Measurements from ENCODE around the gene OR52M1.

Gene OR52M1

GRCh38 chr11:4576880-4577279 is 31.9 kb downstream of the OR52M1 start:
- no peak for DNase-seq

- DNase-seq: no peak
These were observed 32.8 kb downstream of the OR52M1 start for GRCh38 chr11:4577761-4578160.

GRCh38 chr11:4578624-4579023 is 33.6 kb downstream of the OR52M1 start:
- DNase-seq: no peak

GRCh38 chr11:4580124-4580523 is 35.1 kb downstream of the OR52M1 start:
- DNase-seq: no peak

- DNase-seq: no peak
These were observed 36.5 kb downstream of the OR52M1 start, which contains the start of gene OR52I2 for GRCh38 chr11:4581443-4581842. TSS of gene OR52I2 (plus strand) at chr11:4581743.

- no peak for DNase-seq
These were observed 44.0 kb downstream of the OR52M1 start for GRCh38 chr11:4589017-4589416.

GRCh38 chr11:4593739-4594138 is 48.7 kb downstream of the OR52M1 start, which contains the start of gene OR52I1:
TSS of gene OR52I1 (plus strand) at chr11:4594039. CDS start at chr11:4594039, 0 bp downstream.
- DNase-seq: no peak

All from hippocampal formation (tissue), 2 donors.